ENCODE results near the gene ABCA4.

DNA sequence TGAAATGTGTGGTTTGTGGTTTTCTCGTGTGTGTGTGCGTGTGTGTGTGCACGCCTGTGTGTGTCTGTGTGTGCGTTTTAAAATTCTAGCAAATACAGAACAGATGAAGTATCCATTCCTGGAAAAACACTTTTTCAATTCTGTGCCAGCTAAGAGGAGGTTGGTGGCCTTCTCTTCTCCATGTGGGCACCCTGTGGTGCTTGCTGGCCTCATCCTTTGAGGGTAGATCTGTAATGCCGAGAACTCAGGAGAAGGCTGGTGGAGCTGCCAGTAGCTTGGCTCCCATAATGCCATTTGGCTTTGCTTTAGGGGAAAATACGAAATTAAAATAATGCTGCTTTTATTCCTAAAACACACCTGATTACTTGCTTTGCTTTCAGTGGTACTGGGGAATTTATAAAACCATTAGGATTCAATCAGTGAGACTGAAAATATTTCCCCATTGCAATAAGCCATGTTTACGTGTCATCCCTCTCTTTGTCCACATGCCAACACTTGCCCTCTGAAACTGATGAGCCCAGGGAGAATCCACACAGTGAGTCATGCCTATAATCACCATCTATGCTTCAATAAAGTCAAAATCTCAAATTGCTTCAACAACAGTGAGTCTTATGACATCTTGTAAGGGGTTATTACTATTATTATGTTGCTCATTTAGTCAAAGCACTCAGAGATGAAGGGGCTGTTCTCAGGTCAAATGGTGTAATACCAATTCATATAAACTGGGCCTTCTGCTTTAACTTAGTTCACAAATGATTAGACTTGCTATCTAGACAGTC is 39.2 kb downstream of the ABCA4 start:
- no peak for TF ChIP-seq CTCF (IDR thresholded peaks at IDR 0.05; ENCODE audit: borderline replicate concordance, extremely low read depth, low read length, poor library complexity, severe bottlenecking)
- TF ChIP-seq EZH2 (IDR thresholded peaks at IDR 0.05; ENCODE audit: borderline replicate concordance, low read depth, low read length, severe bottlenecking), result no peak

All from DND-41 (cell line).